Activated T-cell treated with anti-CD3 and anti-CD28 coated beads, Interleukin-2, amount 50 U/mL, for 1 hour (primary cell): Measurements from ENCODE around the gene ABHD15.
A peak's percentile ranks its signal among the peaks of the same experiment; 100 is the strongest.
"Not testable (repeated sequence)": the region's sequence is repeated elsewhere in the genome, so short reads cannot be mapped to it uniquely, and the experiment has no call there.

Experiments
- DNase-seq: peaks from one replicate; pipeline ENCODE4 v3.0.0-alpha.2; 2020

Gene ABHD15

GRCh38 chr17:29568331-29569244, 1.8 kb upstream of the ABHD15 start, which contains the start of gene TP53I13:
TP53I13 (plus strand) TSS chr17:29568701; CDS start chr17:29568759, 58 bp downstream.
- peak; percentile 90 for DNase-seq

GRCh38 chr17:29567554-29568330, 905 bp upstream of the ABHD15 start:
- peak; percentile 78 for DNase-seq

- DNase-seq, result no peak
Measured at GRCh38 chr17:29567304-29567553, 392 bp upstream of the ABHD15 start.

GRCh38 chr17:29565643-29566472, 979 bp downstream of the ABHD15 start:
- DNase-seq, result peak; percentile 69

GRCh38 chr17:29563816-29564215, 3.0 kb downstream of the ABHD15 start:
- DNase-seq, result no peak

GRCh38 chr17:29562615-29563014, 4.2 kb downstream of the ABHD15 start:
- no peak for DNase-seq

GRCh38 chr17:29561554-29562517, 5.0 kb downstream of the ABHD15 start:
- no peak for DNase-seq

- DNase-seq, result no peak
Measured at GRCh38 chr17:29560316-29560715, 6.5 kb downstream of the ABHD15 start.

GRCh38 chr17:29559640-29560039, 7.2 kb downstream of the ABHD15 start:
- DNase-seq, result no peak

- not testable (repeated sequence) for DNase-seq
Measured at GRCh38 chr17:29558139-29558538, 8.7 kb downstream of the ABHD15 start.

GRCh38 chr17:29557739-29558116, 9.1 kb downstream of the ABHD15 start:
- DNase-seq, result no peak

- no peak for DNase-seq
Measured at GRCh38 chr17:29557085-29557738, 9.6 kb downstream of the ABHD15 start.

GRCh38 chr17:29555840-29556239, 11.0 kb downstream of the ABHD15 start:
- no peak for DNase-seq

- no peak for DNase-seq
Measured at GRCh38 chr17:29549177-29549923, 17.5 kb downstream of the ABHD15 start.

- no peak for DNase-seq
Measured at GRCh38 chr17:29546830-29547229, 20.0 kb downstream of the ABHD15 start.

GRCh38 chr17:29546085-29546484, 20.8 kb downstream of the ABHD15 start:
- DNase-seq, result no peak

- no peak for DNase-seq
Measured at GRCh38 chr17:29544066-29544465, 22.8 kb downstream of the ABHD15 start.

GRCh38 chr17:29533976-29534375, 32.9 kb downstream of the ABHD15 start:
- DNase-seq, result no peak

GRCh38 chr17:29526322-29526721, 40.5 kb downstream of the ABHD15 start:
- no peak for DNase-seq

- DNase-seq, result no peak
Measured at GRCh38 chr17:29524692-29525091, 42.1 kb downstream of the ABHD15 start.

- no peak for DNase-seq
Measured at GRCh38 chr17:29518359-29518758, 48.5 kb downstream of the ABHD15 start.
